HG03469 (cell line): ENCODE results near the gene PRR5L.
"Not testable (repeated sequence)": the region's sequence is repeated elsewhere in the genome, so short reads cannot be mapped to it uniquely, and the experiment has no call there.

Source experiments
- ATAC-seq: cut with Tn5 transposase; IDR thresholded peaks from one replicate; pipeline ENCODE4 v1.9.1; 2021; ENCODE audit warnings: mild to moderate bottlenecking, moderate library complexity, moderate number of reproducible peaks; ENCODE audit not compliant: unreplicated experiment

The PRR5L gene

DNA sequence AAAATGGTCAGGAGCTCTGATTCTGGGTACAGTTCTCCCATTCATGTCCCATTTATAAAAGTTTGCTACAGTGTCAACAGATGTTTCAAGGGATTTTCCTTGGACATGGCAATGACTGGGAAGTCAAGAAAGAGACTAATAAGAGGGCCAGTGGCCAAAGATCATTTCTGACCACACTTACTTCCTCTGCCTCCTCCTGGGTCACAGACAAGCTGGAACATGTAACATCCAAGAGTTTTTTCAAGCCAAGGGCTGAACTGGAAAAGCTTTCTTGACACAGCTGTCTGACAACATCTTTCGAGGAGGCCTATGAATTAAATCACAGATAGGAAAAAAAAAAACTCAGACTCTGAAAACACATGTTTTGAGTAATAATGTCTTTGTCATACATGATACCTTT lies 15.6 kb upstream of the PRR5L start:
- ATAC-seq, result no peak

DNA sequence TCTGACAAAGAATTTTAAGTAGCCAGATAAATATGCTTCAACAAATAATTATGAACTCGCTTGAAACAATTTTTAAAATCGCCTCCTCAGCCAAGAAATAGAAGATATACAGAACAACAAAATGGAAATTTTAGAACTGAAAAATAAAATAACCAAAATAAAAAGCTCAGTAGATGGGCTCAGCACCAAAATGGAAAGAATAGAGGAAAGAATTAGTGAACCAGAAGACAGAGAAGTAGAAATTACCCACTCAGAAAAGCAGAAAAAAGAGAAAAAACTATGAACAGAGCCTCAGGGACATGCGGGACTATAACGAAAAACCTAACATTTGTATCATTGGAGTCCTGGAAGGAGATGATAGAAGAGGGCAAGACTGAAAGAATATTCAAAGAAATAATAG lies 14.2 kb upstream of the PRR5L start:
- ATAC-seq, result no peak

DNA sequence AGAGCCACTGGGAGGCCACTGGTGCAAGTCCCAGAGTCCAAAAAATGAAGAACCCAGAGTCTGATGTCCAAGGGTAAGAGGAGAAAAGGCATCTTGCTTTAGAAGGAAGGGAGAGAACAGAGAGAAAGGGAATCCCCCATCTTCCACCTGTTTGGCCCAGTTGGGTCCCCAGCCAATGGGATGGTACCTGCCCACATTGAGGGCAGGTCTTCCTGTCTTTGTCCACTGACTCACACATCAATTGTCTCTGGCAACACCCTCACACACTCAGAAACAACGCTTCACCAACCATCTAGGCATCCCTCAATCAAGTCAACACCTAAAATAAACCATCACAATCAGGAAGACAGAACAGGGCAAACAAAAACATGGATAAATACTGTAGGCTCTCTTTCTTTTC lies 13.2 kb upstream of the PRR5L start:
- no peak for ATAC-seq

DNA sequence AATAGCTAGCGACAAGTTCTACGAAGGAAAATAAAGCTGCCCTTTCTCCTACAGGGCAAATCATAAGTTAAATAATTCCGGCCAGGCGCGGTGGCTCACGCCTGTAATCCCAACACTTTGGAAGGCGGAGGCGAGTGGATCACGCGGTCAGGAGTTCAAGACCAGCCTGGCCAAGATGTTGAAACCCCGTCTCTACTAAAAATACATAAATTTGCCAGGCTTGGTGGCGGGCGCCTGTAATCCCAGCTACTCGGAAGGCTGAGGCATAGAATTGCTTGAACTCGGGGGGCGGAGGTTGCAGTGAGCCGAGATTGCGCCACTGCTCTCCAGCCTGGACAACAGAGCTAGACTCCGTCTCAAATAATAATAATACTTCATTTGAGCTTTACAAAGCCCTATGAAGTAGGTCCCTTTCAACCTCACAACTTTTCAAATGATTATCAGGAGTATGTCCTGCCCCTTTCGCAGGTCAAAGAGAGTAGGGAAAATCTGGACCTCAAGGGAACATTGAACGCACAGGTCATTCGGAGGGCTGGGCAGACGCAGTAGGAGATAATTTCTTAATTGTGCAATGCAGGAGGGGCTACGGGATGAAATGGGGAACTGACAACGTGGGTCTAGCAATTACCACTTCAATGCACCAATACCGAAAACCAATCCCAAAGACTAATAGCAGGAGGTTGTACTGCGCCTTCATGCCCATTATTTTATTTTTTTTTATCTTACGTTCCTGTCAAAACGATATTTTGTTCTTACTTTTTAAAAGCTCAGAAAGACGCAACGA lies 7.5 kb upstream of the PRR5L start:
- ATAC-seq, result no peak

DNA sequence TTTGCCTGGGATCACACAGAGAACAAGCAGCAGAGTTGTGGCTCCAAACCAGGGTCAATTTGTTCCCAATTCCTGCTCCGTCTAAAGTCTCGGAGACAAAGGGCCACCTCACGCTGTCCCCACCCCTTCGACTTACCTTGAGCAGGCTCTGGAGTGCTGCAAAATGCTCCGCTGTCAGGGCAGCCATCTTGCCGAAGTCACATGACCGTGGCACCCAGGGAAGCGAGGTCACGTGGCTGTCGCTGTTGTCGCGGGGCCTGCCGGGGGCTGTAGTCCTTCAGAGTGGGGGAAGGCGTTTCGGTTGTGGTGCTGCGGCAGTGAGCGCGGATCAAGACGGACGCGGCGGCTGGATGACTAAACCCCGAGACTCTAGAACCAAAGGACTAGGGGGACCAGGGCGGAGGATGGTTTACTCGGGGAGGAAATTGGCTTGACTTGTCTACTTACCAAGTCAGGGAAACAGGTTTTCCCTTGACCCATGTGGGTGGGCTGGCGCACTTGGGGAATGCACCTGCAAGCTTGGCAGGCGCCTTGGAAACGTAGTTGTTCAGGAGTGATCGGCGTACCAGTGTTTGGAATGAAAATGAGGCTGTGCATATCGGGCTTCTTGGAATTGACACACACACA lies 6.7 kb upstream of the PRR5L start, which contains the start of gene COMMD9:
TSS of gene COMMD9 (minus strand) at position 199 of the 627 bp plus-strand sequence. CDS start at position 187, 12 bp downstream.
- ATAC-seq, result peak; percentile 97

DNA sequence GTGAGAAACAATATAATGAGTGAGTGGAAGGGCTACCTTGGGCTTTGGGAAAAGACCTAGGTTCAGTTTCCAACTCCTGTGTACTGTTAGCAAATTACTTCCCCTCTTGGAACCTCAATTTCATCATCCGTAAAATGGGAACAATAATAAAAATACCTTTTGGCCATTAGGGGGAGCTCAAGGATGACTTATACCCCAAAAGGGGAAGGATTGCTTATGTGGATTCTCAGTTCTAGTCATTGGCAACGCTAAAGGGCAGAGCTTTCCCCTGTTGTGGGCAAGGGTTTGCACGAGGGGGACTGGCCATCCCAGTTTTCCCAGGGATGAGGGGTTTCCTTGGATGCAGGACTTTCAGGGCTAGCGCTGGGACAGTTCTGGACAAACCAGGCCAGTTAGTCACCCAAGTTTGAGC lies 3.8 kb upstream of the PRR5L start:
- ATAC-seq, result peak; percentile 34

DNA sequence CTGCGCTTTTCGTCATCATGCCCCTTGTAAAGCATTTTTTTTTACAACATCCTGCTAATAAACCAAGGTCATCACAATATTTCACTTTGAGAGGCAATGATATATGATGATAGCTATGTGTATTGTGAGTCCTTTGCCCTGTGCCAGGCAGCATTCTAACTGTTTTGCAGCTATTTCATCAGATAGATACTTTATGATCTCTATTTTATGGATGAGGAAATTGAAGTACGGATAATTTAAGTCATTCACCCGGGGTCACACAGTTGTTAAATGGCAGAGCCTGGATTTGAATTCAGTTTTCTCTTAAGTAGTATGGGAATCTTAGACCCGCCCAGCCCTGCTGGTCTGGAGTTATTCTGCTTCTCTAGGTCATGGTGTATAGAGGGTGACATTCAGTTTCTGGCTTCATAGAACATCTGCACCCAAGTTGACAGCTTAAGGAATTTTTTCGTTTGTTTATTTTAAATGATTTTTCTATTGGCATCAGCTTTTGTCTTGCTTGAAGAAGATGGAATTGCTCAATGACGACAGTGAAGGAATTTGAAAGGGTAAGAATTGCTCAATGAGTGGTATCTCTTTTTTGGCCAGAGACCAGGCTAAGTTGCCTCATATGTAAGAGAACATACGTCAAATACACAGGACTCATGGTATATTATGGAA lies 926 bp downstream of the PRR5L start:
- ATAC-seq, result no peak

DNA sequence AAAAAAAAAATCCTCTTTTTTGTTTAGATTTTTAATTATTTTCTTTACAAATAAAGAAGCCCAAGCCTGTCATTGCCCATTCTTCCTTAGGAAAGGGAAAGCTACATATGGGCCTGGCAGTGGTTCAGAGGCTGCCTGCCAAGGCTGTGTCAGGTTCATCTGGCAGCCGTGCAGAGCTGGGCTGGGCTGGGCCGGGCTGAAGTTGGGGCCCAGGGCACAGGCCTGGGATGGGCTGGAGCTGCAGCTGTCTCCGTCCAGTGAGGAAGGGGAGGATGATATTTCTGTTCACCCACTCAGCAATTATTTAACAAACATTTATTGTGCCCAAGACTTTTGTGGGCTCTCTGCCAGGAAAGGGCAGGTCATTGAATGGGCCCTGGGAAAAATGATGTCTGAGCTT lies 4.6 kb downstream of the PRR5L start:
- ATAC-seq, result no peak

DNA sequence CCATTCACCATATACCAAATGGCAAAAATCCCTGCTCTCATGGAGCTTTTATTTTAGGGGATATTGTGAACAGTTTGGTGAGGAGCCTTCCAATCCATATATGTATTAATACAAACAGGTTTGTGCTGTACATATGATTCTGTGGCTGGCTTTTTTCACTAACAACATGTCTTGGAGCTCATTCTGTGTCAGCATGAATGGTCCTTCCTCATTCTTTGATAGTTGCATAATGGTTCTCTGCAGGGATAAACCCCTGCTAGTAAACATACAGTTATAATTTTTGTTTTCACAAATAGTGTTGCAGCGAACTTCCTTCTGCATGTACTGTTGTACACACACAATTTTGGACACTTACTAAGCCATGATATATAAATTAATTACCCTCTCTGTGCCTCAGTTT lies 8.3 kb downstream of the PRR5L start:
- ATAC-seq, result no peak

DNA sequence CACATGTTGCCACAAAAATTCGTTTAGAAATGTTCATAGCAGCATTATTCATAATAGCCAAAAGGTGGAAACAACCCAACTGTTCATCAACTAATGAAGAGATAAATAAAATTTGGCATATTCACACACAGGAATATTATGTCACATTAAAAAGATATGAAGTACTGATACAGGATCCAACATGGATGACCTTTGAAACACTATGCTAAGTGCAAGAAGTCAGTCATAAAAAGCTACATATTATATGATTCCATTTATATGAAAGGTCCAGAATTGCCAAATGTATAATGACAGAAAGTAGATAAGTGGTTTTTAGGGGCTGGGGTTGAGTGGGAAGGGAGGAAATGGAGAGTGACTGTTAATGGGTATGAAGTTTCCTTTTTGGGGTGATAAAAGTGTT lies 9.0 kb downstream of the PRR5L start:
- no peak for ATAC-seq

DNA sequence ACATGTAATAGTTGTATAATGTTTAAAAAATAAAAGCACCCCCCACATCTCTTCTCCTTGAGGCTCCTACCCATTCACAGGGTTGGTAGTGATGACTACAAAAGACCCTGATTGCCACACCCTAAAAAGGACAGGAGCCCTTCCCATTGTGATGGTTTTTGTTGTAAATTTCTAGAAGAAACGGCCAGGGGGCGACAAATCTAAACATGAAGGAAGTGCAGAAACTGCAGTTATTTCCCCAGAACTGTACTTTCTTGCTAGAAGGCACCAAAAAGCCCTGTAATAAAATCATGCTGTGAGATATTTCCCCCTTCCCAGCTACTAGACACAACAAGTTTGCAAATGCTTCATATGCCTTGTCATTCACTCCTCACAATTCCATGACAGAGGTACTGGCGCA lies 10.8 kb downstream of the PRR5L start:
- no peak for ATAC-seq

DNA sequence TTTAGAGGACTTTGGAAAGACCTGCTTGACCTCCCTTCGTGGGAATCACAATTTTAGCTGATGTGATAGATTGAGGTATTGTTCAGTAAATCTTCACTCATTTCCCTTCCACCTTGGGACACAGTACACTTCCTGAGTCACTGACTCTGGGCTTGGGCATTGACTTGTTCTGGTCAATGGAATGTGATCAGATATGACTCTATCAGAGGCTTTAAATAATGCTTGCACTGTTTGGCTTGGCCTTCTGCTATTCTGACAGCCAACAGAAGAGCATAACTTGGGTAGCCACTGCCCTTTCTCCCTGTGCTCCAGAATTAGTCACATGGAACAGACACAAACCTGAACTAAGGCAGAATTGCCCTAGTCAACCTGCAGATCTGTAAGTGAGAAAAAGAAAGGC lies 12.5 kb downstream of the PRR5L start:
- no peak for ATAC-seq

DNA sequence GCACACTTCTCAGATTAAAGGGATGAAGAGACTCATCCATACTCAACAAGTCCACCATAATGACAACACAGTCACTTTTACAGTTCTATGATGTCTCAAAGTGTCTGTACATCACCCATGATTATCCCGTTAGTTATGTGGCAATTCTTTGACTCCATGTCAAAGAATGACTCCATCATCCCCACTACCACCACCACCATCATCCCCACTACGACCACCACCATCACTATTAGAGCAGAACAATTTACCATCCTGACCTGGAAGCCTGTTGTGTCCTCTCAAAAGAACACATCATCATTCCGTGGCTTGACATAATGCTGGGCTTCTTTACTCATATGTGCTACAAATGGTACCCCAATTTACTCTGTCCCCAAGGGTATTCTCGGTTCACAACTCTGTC lies 13.7 kb downstream of the PRR5L start:
- ATAC-seq, result no peak

DNA sequence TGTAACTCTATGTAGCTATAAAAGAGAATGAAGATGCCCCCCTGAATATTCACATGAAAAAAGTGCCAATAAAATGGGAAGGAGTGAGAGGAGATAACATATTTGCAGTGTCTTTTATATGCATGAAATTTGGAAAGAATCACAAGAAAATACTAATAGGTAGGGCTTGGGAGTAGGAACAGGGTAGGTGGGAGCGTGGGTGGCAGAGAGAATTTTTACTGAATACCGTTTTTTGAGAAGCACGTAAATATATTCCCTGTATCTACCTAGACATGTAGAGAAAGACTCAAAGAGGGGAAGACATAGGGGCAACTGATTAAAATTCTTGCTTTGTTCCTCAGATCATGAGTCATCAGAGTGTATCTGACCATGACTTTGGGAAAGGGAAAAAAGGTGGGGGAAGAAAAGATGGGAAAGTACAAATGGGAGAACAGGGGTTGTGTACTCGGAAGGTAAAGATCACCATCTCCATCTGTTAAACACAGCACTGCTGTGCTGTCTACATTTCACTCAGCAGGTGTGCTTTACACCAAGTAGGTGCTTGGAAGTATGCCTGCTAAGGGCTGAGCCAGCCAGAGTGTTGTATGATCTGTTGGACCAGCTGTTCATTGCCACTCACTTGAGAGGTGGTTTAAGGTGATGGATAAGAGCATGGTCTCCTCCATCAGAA lies 16.0 kb downstream of the PRR5L start:
- ATAC-seq, result no peak

DNA sequence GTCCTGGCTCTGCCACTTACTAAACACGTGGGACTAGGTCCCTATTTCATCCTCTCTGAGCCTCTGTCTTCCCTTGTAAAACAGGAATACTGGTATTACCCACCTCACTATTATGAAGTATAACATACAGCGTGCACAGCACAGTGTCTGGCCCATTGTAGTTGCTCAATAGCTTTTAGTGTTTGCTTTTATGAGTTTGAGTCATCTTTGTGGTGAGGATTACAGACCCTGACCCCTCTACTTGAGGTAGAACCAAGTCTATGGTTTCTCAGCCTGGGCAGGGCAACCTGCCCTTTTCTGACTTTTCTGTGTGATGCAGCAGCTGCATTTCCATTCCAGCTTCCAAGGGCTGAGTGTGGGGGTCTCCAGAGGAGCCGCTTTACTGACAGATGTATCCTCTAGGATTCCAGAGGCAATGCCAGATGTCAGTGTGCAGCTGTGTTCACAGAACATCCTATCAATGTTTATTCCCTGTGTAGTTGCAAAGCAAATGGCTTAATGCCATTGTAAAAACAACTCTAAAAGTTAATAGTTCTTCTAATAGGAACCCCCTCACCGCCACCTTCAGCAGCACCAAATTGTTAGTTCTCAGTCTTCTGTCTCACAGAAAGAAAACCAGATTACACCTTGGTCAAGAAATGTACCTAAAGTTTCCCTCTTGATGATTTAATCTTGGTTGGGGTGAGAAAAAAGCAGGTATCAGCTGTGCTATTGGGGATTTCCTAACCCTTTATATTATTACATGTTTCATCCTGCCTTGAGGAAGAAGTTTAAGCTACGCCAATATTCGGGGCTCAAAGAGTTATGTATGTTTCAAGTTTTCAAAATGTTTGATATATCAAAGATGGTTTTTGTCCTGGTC lies 16.8 kb downstream of the PRR5L start:
- ATAC-seq, result no peak

DNA sequence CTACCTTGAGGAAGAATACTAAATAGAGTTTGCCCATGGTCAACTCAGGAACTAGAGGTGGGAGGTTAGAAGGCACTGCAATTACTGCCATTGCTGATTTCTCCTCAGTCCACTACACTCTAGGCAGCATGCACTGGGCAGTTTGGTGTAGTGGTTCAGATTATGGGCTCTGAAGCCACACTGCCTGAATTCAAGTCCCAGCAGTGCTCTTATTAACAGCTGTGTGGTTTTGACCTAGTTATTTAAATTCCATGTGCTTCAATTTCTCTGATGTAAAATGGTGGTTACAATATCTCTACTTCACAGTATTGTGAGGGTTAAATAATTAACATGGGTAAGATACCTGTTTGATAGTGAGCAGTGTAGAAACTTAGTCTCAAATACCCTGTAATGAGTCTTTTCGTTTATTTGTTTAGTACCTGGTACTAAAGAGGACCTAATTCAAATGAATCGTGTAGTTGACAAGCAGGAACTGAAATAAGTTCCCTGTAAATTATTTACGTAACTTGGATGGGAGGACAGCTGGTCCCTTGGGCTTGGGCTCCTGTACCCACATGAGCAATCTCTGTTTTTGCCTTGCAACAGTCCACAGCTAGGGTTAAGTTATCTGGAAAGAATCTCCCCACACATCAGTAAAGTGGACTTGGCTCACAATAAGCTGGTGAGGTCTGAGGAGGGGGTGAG lies 17.8 kb downstream of the PRR5L start:
- no peak for ATAC-seq

DNA sequence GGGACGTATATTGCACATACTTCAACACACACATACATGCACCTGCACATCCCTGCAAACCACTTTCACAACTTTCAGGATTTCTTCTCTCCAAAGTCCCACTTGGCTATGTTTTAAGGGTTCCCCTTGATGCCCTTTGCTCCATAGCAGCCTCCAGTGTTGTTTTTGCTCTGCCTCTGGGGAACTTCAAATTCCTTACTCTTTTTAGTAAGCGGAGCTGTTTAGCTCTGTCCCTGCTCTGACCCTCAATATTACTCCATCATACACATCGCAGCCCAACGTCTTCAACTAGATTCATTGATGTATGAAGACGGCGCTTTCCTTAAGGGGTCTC lies 18.3 kb downstream of the PRR5L start:
- ATAC-seq, result no peak

DNA sequence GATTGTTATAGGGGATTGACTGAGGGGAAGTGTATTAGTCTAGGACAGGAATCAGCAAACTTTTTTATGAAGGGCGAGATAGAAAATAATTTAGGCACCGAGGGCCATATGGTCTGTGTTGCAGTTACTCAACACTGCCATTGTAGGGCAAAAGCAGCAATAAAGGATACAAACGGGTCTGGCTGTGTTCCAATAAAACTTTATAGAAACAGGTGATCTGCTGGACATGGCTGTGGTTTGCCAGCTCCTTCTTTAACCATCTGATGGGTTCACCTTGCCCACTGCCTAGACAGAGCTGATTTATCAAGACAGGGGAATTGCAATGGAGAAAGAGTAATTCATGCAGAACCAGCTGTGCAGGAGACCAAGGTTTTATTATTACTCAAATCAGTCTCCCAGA lies 20.0 kb downstream of the PRR5L start:
- no peak for ATAC-seq

DNA sequence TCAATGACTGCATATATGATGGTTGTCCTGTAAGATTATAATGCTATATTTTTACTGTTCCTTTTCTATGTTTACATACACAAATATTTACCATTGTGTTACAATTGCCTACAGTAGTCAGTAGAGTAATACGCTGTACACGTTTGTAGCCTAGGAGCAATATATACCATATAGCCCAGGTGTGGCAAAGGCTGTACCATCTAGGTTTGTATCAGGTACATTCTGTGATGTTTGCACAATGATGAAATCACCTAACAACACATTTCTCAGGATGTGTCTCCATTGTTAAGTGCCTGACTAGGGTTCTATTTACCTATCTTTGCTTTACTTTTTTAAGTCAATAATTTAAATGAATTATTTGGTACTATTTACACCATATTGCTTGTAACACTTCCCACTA lies 21.9 kb downstream of the PRR5L start:
- no peak for ATAC-seq

DNA sequence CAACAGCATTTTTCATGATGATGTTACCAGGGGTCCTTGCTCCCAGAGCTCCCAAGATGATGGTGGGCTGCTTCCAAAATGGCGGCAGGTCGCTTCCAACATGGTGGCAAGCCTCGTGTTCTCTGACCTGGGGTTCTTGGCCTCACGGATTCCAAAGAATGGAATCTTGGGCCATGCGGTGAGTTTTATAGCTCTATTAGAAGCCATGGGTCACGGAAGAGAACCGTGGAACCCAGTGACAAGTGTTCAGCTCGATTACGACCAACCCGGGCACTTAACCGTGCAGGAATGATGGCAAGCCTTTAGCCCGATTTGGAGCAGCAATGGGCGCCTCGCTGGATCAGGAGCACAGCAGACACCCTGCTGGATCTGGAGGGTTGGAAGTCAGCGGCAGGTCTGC lies 28.9 kb downstream of the PRR5L start:
- not testable (repeated sequence) for ATAC-seq
